Hindlimb muscle (tissue), 1 donor: ENCODE measurements around the gene ZNF451. TPM values are rescaled to one million over a fixed set of nuclear protein-coding genes. Genes with fewer than 3 reads are reported as not detected.
A peak's percentile ranks its signal among the peaks of the same experiment; 100 is the strongest.
"Not testable (repeated sequence)": the region's sequence is repeated elsewhere in the genome, so short reads cannot be mapped to it uniquely, and the experiment has no call there.

Experiments
- DNase-seq: peaks from one replicate; pipeline ENCODE4 v3.0.0-alpha.2; 2013
- polyA plus RNA-seq: library from polyadenylated mRNA; unstranded; fragments of 120-200 nt; gene quantifications from one replicate; pipeline ENCODE4 v1.2.1, GENCODE V29; 2013; ENCODE audit not compliant: insufficient read length

ZNF451 gene
- polyA plus RNA-seq, 1 donor: 21.1 TPM

GRCh38 chr6:57090458-57091067, 575 bp downstream of the ZNF451 start:
- not testable (repeated sequence) for DNase-seq

DNA sequence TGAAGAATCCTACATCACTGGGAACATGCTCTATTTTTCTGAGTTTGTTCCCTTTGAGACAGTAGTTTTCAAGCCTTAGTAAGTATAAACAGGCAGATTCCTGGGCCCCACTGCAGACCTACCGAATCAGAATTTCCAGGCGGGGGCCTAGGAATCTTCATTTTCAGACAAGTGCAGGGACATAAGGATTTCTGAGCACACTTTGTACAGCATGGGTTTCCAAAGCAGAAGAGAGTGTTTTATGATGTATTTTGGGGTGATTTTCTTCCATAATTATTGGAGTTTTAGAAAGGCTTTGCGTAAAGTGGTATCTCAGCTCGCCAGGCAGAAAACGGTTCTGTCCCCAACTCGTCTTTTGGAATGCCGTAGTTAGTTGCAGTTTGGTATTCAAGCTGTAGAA, 1.4 kb downstream of the ZNF451 start:
- not testable (repeated sequence) for DNase-seq

- no peak for DNase-seq
These were observed 4.7 kb downstream of the ZNF451 start for GRCh38 chr6:57094689-57095088.

- no peak for DNase-seq
These were observed 7.6 kb downstream of the ZNF451 start for GRCh38 chr6:57097596-57097995.

DNA sequence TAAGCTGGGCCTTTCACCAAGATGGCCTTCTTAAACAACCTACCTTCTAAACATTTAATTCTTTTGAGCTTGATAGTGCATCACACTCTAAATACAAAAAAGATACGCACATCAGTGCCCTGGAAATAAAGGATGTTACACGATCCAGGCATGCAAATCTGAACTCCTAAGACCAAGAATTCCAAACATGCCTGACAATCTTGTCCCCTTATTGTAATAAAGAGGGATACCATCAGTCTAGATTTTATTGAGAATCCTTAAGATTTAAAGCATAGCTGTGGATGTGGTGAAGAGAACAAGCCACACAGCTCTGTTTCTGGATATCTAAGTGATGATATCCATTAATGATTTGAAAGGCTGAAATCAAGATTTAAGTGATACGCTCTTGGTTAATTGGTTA, 13.0 kb downstream of the ZNF451 start:
- no peak for DNase-seq

DNA sequence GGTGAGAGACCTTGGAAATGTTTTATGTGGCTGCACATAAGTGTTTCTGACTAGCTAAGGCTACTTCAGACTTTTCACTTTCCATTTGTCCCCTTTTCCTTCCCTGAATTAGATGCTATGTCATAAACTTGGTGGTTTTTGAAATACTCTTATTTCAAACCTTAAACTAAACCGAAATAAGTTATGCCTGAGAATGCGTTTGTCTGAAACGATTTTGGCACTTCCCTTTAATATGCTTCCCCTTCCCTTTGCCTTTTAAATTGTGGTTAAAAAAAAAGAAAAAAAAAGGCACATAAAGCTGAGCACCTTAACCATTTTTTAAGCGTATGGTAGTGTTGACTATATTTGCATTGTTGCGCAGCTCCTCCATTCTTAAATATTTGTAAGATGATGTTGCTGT, 14.3 kb downstream of the ZNF451 start:
- no peak for DNase-seq

GRCh38 chr6:57106990-57107389, 17.0 kb downstream of the ZNF451 start:
- DNase-seq: no peak

DNA sequence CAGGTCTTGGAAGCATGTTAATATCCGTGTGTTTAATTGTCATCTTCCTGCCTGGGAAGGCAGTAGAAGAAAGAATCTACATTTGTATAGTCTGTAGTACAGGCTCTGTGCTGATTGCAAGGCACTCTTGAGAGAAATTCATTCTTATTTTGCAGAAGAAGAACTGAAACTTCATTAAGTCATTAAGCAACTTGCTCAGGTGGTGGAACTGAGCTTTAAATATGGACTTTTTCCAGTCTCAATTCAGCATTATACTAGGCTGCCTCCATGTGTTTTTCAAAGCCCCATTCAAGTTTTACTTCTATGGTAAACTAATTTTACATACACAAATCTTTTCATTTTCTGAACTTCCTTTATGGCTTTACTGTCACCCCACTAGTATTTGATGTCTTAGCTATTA, 18.7 kb downstream of the ZNF451 start:
- no peak for DNase-seq

DNA sequence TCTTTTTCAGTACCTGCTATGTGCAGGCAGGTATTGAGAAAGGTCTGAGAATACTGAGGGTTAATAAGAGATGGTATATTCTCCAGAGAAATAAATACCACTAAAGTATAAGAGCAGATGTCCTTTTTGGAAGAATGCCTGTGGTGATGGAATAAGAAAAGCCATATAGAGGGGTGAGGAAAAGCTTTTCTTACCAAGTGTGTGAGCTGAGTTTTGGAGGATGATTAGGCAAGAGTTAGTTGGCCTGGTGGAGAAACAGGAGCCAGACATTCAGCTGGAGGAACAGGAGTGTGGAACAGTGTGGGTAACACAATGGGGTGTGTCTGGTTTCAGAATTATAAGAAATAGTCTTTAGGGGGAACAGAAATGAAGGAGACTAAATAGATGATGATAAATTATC, 19.9 kb downstream of the ZNF451 start:
- DNase-seq: no peak

- DNase-seq: no peak
These were observed 23.1 kb downstream of the ZNF451 start for GRCh38 chr6:57113105-57113504.

DNA sequence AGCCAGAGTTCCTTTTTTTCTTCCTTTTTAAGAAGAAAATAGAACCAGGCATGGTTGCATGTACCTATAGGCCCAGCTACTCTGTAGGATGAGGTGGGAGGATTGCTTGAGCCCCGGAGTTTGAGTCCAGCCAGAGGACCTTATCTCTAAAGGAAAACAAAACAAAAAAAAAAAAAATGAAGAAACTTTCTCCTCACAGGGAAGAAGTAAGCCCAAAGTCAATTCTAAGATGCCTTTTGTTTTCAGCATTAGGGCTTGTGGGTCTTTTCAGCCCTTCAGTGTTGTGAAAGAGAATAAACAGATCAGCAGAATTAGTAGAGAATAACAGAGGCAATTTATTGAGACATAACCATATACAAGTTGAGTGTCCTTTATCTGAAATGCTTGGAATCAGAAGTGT, 26.8 kb downstream of the ZNF451 start:
- DNase-seq: no peak

DNA sequence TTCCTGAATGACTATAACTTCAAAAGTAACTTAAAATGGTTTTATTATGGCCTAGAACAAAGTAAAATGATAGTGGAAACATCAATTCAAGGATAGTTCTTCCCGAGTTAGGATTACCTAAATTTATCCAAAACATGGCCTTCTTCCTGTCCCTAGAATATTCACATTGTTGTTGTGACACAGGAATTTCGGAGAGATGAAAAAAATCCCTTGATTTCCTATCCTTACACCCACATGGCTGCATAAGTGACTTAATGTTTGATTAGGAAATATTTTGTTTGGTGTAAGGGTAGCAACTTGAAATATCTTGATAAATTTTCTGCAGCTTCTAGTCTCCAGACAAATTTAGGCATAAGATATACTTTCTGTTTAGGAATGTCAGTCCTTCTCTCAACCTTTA, 27.8 kb downstream of the ZNF451 start:
- DNase-seq: no peak

- DNase-seq: no peak
These were observed 33.1 kb downstream of the ZNF451 start for GRCh38 chr6:57123111-57123510.

GRCh38 chr6:57127763-57128162, 37.8 kb downstream of the ZNF451 start:
- DNase-seq: no peak

GRCh38 chr6:57130661-57131177, 40.7 kb downstream of the ZNF451 start:
- DNase-seq: peak; percentile 10

DNA sequence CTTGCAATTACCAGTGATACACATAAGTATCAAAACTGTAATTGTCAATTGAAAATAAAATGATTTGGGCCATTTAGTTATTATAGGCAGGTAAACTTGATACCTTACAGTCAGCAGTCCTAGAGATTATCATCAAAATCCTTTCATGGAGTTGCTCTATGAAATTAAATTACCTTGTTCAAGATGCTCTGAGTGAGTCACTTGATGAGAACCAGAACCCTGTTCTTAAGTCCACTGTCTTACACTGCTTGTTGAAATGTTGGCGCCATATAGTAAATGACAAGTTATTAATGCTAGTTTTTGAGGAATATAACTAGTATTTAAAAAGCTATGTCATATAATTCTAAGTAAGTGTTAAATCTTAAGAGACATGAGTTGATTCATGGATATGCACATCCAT, 45.0 kb downstream of the ZNF451 start:
- DNase-seq: no peak

DNA sequence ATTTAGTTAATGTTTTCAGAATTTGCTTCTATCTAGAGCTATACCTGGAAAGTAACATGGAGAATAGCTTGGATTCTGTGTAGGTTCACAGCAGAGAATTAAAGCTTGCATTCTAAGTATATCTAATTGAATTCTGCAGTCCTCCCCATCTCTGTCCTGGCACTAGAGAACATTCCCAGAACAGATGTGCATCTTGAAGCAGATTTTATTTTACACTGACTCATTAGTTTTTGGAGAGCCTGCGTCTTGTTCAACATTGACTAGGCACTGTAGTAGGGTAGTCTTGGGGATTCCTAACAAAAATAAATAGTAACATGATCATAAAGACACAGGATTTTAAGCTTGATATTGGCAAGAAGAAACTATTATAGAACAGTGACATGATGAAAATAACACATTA, 45.9 kb downstream of the ZNF451 start:
- DNase-seq: no peak

GRCh38 chr6:57137350-57137749, 47.4 kb downstream of the ZNF451 start:
- no peak for DNase-seq

DNA sequence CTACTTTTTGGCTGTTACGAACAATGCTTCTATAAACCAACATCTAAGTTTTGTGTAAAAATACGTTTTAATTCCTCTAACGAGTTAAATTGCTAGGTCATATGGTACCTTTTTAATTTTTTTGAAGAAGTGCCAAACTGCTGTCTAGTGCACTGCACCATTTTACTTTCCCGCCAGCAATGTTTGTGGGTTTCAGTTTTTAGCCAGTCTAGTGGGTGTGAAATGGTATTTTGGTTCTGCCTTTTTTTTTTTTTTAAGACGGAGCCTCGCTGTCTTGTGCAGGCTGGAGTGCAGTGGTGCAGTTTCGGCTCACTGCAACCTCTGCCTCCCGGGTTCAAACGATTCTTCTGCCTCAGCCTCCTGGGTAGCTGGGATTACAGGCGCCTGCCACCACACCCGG, 48.0 kb downstream of the ZNF451 start:
- no peak for DNase-seq

GRCh38 chr6:57141451-57142177, 51.6 kb downstream of the ZNF451 start:
- no peak for DNase-seq

- no peak for DNase-seq
These were observed 52.2 kb downstream of the ZNF451 start for GRCh38 chr6:57142178-57142525.

DNA sequence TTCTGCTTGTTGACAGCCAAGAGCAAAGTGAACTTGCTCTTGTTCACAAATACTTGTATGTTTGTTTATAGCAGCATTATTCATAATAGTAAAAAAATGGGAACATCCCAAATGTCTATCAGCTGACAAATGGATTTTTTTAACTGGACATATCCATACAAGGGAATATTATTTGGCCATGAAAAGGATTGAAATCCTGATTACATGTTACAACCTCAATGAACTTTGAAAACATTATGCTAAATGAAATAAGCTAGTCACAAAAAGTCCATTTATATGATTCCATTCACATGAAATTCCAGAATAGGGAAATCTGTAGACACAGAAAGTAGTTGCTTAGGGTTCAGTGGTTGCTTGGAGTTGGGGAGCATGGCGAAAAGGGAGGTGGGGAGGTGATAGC, 53.7 kb downstream of the ZNF451 start:
- DNase-seq: no peak

DNA sequence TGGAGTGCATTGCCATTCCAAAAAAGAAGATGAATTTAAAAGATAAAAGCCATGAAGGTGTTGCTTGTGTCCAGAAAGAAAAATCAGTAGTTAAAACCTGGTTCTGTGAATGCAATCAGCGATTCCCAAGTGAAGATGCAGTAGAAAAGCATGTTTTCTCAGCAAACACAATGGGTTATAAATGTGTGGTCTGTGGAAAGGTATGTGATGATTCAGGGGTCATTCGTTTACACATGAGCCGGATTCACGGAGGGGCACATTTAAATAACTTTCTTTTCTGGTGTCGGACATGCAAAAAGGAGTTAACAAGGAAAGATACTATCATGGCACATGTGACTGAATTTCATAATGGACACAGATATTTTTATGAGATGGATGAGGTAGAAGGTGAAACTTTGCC, 57.4 kb downstream of the ZNF451 start:
- DNase-seq: no peak
